ENCODE results near the gene CD52.
A peak's percentile ranks its signal among the peaks of the same experiment; 100 is the strongest.
"Not testable (repeated sequence)": the region's sequence is repeated elsewhere in the genome, so short reads cannot be mapped to it uniquely, and the experiment has no call there.

CD52 gene

GRCh38 chr1:26302733-26303405 lies 14.9 kb upstream of the CD52 start:
- no peak for DNase-seq

- no peak for DNase-seq
Measured at GRCh38 chr1:26305667-26306289, 12.0 kb upstream of the CD52 start.

- peak; percentile 95 for DNase-seq
Measured at GRCh38 chr1:26306290-26307229, 11.2 kb upstream of the CD52 start, which contains the start of gene UBXN11. UBXN11 (minus strand) TSS chr1:26306636; CDS start chr1:26302883, 3,753 bp downstream.

GRCh38 chr1:26307363-26307781 lies 10.4 kb upstream of the CD52 start:
- DNase-seq, result no peak

- DNase-seq, result peak; percentile 52
Measured at GRCh38 chr1:26307966-26308899, 9.5 kb upstream of the CD52 start.

- DNase-seq, result no peak
Measured at GRCh38 chr1:26314501-26314900, 3.3 kb upstream of the CD52 start.

GRCh38 chr1:26315874-26316850 lies 1.6 kb upstream of the CD52 start:
- DNase-seq, result no peak

GRCh38 chr1:26317146-26317545 lies 612 bp upstream of the CD52 start:
- no peak for DNase-seq

GRCh38 chr1:26318338-26319064 lies 743 bp downstream of the CD52 start:
- DNase-seq, result peak; percentile 60

GRCh38 chr1:26320896-26321295 lies 3.1 kb downstream of the CD52 start:
- no peak for DNase-seq

GRCh38 chr1:26321315-26322041 lies 3.7 kb downstream of the CD52 start:
- DNase-seq, result peak; percentile 95

- no peak for DNase-seq
Measured at GRCh38 chr1:26322042-26322331, 4.2 kb downstream of the CD52 start.

GRCh38 chr1:26323382-26323781 lies 5.6 kb downstream of the CD52 start:
- no peak for DNase-seq

GRCh38 chr1:26324550-26324949 lies 6.8 kb downstream of the CD52 start:
- no peak for DNase-seq

GRCh38 chr1:26327956-26328362 lies 10.2 kb downstream of the CD52 start:
- no peak for DNase-seq

- no peak for DNase-seq
Measured at GRCh38 chr1:26328597-26328996, 10.8 kb downstream of the CD52 start.

- not testable (repeated sequence) for DNase-seq
Measured at GRCh38 chr1:26329380-26329779, 11.6 kb downstream of the CD52 start.

GRCh38 chr1:26330276-26330675 lies 12.5 kb downstream of the CD52 start:
- DNase-seq, result no peak

- not testable (repeated sequence) for DNase-seq
Measured at GRCh38 chr1:26333312-26333711, 15.6 kb downstream of the CD52 start.
